GM12874 (cell line): Measurements from ENCODE around the gene SCT.

Source experiments
- CTCF ChIP-seq: IDR thresholded peaks from 2 replicates; pipeline ENCODE4 v1.5.1; 2011; ENCODE audit warnings: low read depth, mild to moderate bottlenecking, control low read depth, low read length, moderate library complexity; ENCODE audit not compliant: insufficient read depth

Gene SCT

GRCh38 chr11:623349-623869 is 3.6 kb downstream of the SCT start:
- no peak for TF ChIP-seq CTCF

- TF ChIP-seq CTCF = no peak
Observed at GRCh38 chr11:621838-622237, 5.1 kb downstream of the SCT start.

DNA sequence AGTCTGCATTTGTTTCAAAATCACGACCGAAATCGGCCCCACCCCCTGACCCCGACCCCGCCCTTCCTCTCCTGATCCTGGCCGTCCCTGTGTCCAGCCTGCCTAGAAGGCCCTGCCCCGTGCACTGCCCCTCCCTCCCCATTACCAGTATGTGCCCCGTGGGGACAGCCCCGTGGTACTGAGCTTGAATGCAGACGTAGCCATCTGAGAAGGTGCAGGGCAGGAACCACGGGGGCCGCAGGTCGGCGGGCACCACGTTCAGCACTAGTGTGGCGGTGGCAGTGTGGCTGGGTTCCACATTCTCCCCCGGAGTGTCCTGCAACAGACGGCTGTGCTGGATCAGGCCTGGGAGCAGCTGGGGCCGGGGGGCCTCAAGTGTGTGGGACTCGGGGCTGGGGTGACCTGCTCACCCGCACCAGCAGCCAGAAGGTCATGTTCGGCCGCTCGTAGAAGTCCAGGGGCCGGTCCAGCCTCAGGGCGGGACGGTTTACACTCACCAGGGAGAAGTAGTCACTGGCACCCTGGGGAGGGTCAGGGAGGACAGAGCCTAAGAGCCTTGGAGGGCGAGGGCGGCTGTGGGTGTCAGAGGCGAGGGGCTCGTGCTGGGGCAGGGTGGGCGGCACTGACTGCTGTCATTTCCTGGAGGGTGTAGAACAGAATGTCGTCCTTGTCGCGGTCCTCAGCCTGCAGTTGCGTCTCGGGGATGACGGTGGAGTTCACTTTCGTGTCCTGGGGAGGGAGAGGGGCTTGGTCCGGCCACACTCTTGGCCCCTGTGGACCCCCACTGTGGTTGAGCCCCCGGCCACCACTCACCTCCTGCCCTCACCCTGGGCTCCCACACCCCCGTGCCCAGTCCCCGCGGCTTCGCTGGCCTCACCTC is 5.8 kb downstream of the SCT start:
- TF ChIP-seq CTCF = no peak

- TF ChIP-seq CTCF = no peak
Observed at GRCh38 chr11:620201-620600, 6.8 kb downstream of the SCT start.

DNA sequence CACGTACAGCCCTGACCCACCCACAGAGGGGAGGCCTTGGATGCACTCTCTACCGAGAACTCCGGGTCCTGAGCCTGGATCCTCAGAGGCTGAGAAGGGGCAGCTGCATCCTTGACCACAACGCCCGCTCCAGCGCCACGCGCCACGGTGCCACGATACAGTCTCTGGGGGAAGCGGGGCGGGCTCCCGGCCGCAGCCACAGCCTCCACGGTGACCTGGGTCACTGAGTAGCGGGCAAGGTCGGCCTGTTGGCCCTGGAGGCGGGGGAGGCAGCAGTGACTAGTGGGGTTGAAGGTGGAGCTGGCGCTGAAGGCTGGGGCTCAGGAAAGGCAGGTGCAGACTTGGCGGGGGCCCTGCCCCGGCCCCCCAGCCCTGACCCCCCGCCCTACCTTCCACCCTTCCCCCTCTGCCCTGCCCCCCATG is 7.3 kb downstream of the SCT start:
- no peak for TF ChIP-seq CTCF

DNA sequence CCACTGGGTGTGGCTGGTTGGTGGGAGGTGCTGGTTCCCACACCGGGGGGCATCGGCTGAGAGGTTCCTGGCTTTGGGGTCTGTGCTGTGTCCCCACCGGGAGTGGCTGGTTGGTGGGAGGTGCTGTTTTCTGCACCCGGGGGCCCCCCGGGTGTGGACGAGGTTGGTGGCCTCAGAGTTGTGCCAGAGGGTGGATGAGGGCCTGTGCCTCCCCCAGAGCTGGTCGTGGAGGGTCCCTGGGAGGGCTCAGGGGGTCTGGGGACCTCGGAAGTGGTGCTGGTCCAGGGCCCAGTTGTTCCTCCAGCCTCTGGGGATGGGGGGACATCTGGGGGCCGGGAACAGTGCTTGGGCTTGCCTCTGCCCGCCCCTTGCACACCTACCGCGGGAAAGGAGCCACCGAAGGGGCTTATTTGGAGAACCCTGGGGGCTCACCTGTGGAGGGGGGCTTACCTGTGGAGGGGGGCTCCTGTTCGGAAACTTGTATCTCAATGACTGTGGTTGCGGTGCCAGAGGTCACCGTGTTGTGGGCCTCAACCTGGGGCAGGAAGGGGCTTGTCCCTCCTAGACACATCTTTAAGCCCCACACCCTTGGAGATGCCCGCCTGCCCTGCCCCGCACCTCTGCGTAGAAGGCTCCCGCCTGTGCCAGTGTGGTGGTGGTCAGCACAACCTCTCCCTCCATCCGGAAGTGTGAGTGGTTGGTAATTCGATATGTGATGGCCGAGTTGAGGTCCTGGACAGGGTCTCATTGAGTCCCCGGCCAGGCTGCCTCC is 7.9 kb downstream of the SCT start:
- no peak for TF ChIP-seq CTCF

GRCh38 chr11:617912-618682 is 8.9 kb downstream of the SCT start:
- TF ChIP-seq CTCF = no peak
